GM12865 (cell line): ENCODE results near the gene GAL3ST1.

Experiments used
- DNase-seq: peaks from one replicate; pipeline ENCODE4 v3.0.0; 2010; ENCODE audit warnings: low read depth
- H3K4me3 ChIP-seq: 2 replicates; pipeline ENCODE4 v1.5.1; 2011; ENCODE audit warnings: mild to moderate bottlenecking, low read depth, low read length, control low read depth
- CTCF ChIP-seq: IDR thresholded peaks from 2 replicates; pipeline ENCODE4 v1.5.1; 2011; ENCODE audit warnings: low read length, control low read depth, low read depth, inconsistent platforms; ENCODE audit not compliant: insufficient read depth; ENCODE audit errors: missing control alignments

The GAL3ST1 gene

GRCh38 chr22:30535182-30535581 is 39.3 kb downstream of the GAL3ST1 start:
- no peak for TF ChIP-seq CTCF
- H3K4me3 ChIP-seq = no peak overlapping the region
- DNase-seq = peak; percentile 61

DNA sequence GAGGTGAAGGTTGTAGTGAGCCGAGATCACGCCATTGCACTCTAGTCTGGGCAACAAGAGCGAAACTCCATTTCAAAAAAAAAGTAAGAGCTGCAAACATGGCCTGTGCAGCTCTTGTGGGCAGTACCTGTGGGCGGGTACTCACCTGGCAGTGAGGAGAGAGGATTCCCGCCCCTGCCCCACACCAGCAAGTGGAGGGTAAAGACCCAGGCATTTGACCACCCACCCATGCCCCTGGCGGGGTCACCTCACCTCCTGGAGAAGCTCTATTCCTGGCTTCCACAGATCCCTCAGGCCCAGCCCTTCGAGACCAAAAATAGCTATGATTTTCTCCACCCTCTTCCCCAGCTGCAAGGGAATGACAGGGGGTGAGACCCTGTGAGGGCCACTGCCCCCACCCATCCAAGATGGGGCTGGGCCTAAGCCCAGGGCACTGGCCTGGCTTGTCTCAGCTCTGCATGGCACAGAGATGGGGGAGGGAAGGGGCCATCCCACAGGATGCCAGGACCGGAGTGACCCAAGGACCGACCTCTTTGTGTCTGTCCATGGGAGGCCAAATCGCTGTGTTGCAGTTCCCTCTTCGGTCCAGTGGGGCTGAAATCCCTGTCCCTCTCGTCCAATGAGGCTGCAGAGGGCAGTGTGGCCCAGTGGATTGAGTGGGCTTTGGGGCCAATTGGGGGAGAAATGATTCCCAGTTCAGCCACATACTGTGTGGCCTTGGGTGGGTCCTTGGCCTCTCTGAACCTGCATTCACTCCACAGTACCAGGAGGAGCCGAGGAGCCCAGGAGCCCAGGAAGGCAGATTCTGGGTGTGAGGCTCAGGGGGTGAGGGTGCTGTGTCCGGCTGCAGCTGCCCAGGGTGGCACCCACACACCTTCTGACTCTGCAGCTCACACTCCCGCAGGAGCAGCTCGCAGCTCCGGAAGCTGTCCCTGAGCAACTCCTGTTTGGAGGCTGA is 42.5 kb downstream of the GAL3ST1 start:
- H3K4me3 ChIP-seq = no peak overlapping the region
- TF ChIP-seq CTCF = no peak
- no peak for DNase-seq

- no peak for DNase-seq
- no peak overlapping the region for H3K4me3 ChIP-seq
- TF ChIP-seq CTCF = no peak
Measured at GRCh38 chr22:30526656-30527055, 47.8 kb downstream of the GAL3ST1 start.

- DNase-seq = no peak
- no peak for TF ChIP-seq CTCF
Measured at GRCh38 chr22:30523646-30524489, 50.6 kb downstream of the GAL3ST1 start.

GRCh38 chr22:30521368-30522156 is 52.9 kb downstream of the GAL3ST1 start:
- no peak for DNase-seq
- no peak overlapping the region for H3K4me3 ChIP-seq
- no peak for TF ChIP-seq CTCF

More at GRCh38 chr22:30523646-30524489, 50.6 kb downstream of the GAL3ST1 start:
- H3K4me3 ChIP-seq = no peak overlapping the region

- no peak for TF ChIP-seq CTCF
- no peak for DNase-seq
- no peak overlapping the region for H3K4me3 ChIP-seq
Measured at GRCh38 chr22:30519842-30520425, 54.5 kb downstream of the GAL3ST1 start.
